Adipocyte (in vitro differentiated cells): ENCODE measurements around the gene AGPS.
A peak's percentile ranks its signal among the peaks of the same experiment; 100 is the strongest.

ENCODE experiments used
- DNase-seq: peaks from one replicate; pipeline ENCODE4 v3.0.0-alpha.2; 2015; ENCODE audit warnings: low read depth
- H3K27me3 ChIP-seq: replicated peaks from 2 replicates; pipeline ENCODE4 v1.7.0; 2013; ENCODE audit warnings: mild to moderate bottlenecking, low read length, moderate library complexity; ENCODE audit not compliant: control insufficient read depth, insufficient read depth
- H3K36me3 ChIP-seq: 2 replicates; pipeline ENCODE4 v1.7.0; 2013; ENCODE audit warnings: low read length, mild to moderate bottlenecking, moderate library complexity; ENCODE audit not compliant: control insufficient read depth, insufficient read depth, severe bottlenecking
- H3K4me1 ChIP-seq: 2 replicates; pipeline ENCODE4 v1.7.0; 2013; ENCODE audit warnings: mild to moderate bottlenecking, low read length, moderate library complexity; ENCODE audit not compliant: control insufficient read depth, insufficient read depth
- H3K4me3 ChIP-seq: 2 replicates; pipeline ENCODE4 v1.7.0; 2013; ENCODE audit warnings: mild to moderate bottlenecking, low read length, moderate library complexity
- H3K9ac ChIP-seq: 2 replicates; pipeline ENCODE4 v1.7.0; 2013; ENCODE audit warnings: mild to moderate bottlenecking, low read length, moderate library complexity
- H3K9me3 ChIP-seq: 2 replicates; pipeline ENCODE4 v1.7.0; 2013; ENCODE audit warnings: mild to moderate bottlenecking, low read length, moderate library complexity; ENCODE audit not compliant: control insufficient read depth

Gene AGPS

GRCh38 chr2:177391822-177392372, 676 bp upstream of the AGPS start:
- Histone ChIP-seq H3K4me3 (peak overlapping the region; percentile 91), H3K4me1 (peaks cover 36% of the 10 kb centered on the region)
- DNase-seq, result peak; percentile 22

DNA sequence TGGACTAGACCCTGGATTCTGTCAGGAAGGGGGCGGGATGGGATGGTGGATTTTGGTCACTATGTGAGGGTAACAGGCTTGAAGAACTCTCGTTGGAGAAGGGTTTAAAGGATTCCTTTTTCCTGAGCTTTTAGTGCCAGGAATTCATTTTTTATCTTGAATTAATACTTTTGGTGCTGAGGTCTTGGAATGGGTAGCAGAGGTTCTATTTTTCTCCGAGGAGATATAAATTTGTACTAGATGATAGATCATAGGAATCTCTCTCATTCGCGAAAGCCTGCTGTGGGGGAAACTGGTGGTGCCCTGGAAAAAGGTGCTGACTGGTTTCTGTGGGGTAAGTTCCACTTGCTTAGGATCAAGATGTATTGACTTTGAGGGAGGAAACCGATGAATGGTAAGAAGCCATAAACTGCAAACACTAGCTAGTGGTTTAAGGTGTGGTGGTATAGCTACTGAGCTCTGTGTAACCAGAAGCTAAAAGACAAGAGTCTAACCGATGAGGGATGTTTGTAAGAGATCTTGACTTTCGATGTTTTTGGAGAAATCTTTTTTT, 706 bp downstream of the AGPS start:
- H3K9ac ChIP-seq, result peak overlapping the region; percentile 90
- peaks cover 50% of the 10 kb centered on the region for H3K4me1 ChIP-seq
- no peaks in the 10 kb centered on the region for H3K27me3 ChIP-seq
- H3K9me3 ChIP-seq, result no peaks in the 10 kb centered on the region
- peak overlapping the region; percentile 91 for H3K4me3 ChIP-seq
- H3K36me3 ChIP-seq, result no peaks in the 10 kb centered on the region
- peak; percentile 21 for DNase-seq

More at GRCh38 chr2:177391822-177392372, 676 bp upstream of the AGPS start:
- Histone ChIP-seq H3K36me3 (no peaks in the 10 kb centered on the region), H3K9me3 (no peaks in the 10 kb centered on the region), H3K27me3 (no peaks in the 10 kb centered on the region), H3K9ac (peak overlapping the region; percentile 90)

DNA sequence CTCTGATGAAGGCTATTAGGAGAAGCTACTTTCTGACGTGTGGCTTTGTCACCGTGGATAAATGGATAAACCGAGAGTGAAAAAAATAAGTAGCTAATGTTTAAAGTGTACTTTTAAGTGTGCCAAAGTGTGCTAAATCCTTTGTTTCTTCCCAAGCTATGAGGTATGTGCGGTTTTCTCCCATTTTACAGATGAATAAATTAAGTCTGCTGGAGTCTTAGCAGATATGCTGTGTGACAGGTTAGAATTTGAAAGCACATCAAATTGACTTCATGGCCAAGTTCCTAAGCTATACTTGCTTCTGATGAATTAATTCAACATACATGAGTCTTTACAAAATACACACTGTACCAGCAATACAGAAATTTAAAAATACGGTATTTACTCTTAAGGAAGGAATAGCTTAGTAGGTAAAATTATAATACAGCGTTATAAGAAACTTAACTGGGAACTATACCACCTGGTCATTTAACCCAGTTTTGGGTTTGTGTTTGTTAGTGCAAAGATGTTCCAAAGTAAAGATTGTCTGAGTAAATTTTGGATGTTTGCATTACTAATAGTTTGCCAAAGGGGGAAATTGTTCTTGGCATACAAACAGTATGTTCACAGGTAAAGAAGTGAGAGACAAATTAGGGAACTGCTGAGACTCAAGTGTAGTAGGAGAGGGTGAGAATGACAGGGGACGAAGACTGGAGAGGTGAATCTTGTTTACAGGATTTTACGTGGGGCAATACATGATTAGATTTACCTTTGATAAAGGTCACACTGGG, 1.4 kb downstream of the AGPS start:
- DNase-seq, result no peak
- peak overlapping the region; percentile 90 for H3K9ac ChIP-seq
- no peaks in the 10 kb centered on the region for H3K27me3 ChIP-seq
- H3K9me3 ChIP-seq, result no peaks in the 10 kb centered on the region
- peaks cover 57% of the 10 kb centered on the region for H3K4me1 ChIP-seq
- H3K36me3 ChIP-seq, result no peaks in the 10 kb centered on the region
- peak overlapping the region; percentile 91 for H3K4me3 ChIP-seq

- H3K9ac ChIP-seq, result no peak overlapping the region
- no peaks in the 10 kb centered on the region for H3K27me3 ChIP-seq
- H3K36me3 ChIP-seq, result no peaks in the 10 kb centered on the region
- H3K4me1 ChIP-seq, result peaks cover 63% of the 10 kb centered on the region
- peak overlapping the region; percentile 91 for H3K4me3 ChIP-seq
- no peak for DNase-seq
- H3K9me3 ChIP-seq, result no peaks in the 10 kb centered on the region
These were observed 2.0 kb downstream of the AGPS start for GRCh38 chr2:177394594-177394973.

GRCh38 chr2:177395351-177396065, 2.9 kb downstream of the AGPS start:
- Histone ChIP-seq H3K9me3 (no peaks in the 10 kb centered on the region), H3K27me3 (no peaks in the 10 kb centered on the region), H3K36me3 (no peaks in the 10 kb centered on the region), H3K9ac (no peak overlapping the region), H3K4me1 (peaks cover 68% of the 10 kb centered on the region), H3K4me3 (no peak overlapping the region)
- DNase-seq, result no peak

GRCh38 chr2:177396703-177397460, 4.3 kb downstream of the AGPS start:
- H3K36me3 ChIP-seq, result no peaks in the 10 kb centered on the region
- no peaks in the 10 kb centered on the region for H3K9me3 ChIP-seq
- H3K4me1 ChIP-seq, result peaks cover 61% of the 10 kb centered on the region
- peak overlapping the region; percentile 63 for H3K9ac ChIP-seq
- peak; percentile 36 for DNase-seq
- no peaks in the 10 kb centered on the region for H3K27me3 ChIP-seq
- H3K4me3 ChIP-seq, result peak overlapping the region; percentile 67

- H3K4me1 ChIP-seq, result peaks cover 57% of the 10 kb centered on the region
- no peaks in the 10 kb centered on the region for H3K36me3 ChIP-seq
- no peaks in the 10 kb centered on the region for H3K27me3 ChIP-seq
- no peaks in the 10 kb centered on the region for H3K9me3 ChIP-seq
- H3K4me3 ChIP-seq, result peak overlapping the region; percentile 67
- peak; percentile 50 for DNase-seq
- peak overlapping the region; percentile 63 for H3K9ac ChIP-seq
These were observed 5.1 kb downstream of the AGPS start for GRCh38 chr2:177397481-177398289.

DNA sequence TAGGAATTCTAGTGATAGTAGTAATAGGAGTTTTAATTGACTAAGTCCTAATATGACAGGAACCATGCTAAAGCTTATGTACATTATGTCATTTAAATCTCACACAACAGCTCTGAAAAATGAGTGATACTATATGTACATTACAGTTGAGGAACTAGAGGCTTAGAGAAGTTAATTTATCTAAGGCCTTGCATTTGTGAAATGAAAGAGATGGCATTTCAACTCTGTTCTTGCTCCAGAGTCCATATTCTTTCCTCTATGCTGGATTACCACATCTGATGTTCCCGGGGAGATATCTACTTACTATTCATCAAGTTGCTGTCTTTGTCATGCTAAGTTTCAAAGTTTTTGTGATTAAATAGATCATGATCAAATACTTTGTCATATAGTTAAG, 5.7 kb downstream of the AGPS start:
- Histone ChIP-seq H3K4me3 (peak overlapping the region; percentile 67), H3K36me3 (no peaks in the 10 kb centered on the region), H3K27me3 (no peaks in the 10 kb centered on the region), H3K4me1 (peaks cover 59% of the 10 kb centered on the region), H3K9me3 (no peaks in the 10 kb centered on the region), H3K9ac (peak overlapping the region; percentile 63)
- peak; percentile 20 for DNase-seq

DNA sequence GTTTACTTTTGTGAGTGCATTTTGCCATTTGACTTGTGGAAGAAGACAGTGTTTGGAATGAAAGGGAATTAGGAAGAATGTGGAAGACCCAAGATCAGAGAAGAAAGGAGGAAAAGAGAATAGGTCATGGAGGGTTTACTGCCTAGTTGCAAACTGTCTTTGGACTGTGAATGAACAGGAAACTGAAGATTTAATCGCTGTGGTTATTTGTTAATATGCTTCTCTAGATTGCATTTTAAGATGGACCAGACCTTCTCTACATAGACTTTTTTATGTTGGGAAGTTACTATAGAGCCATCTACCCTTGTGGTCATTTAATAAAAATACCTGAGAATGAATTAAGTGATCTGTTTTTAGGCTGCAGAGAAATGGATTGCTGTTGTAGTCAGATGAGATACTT, 6.2 kb downstream of the AGPS start:
- Histone ChIP-seq H3K9ac (peak overlapping the region; percentile 63), H3K36me3 (no peaks in the 10 kb centered on the region), H3K9me3 (no peaks in the 10 kb centered on the region), H3K4me3 (peak overlapping the region; percentile 67), H3K4me1 (peaks cover 60% of the 10 kb centered on the region), H3K27me3 (no peaks in the 10 kb centered on the region)
- no peak for DNase-seq

GRCh38 chr2:177399376-177399775, 6.8 kb downstream of the AGPS start:
- Histone ChIP-seq H3K27me3 (no peaks in the 10 kb centered on the region), H3K9me3 (no peaks in the 10 kb centered on the region), H3K36me3 (no peaks in the 10 kb centered on the region), H3K4me1 (peaks cover 62% of the 10 kb centered on the region), H3K9ac (no peak overlapping the region), H3K4me3 (no peak overlapping the region)
- DNase-seq, result no peak
